Measurements from ENCODE around the gene AIMP1.

The AIMP1 gene

GRCh38 chr4:106315968-106316772, at the start of gene AIMP1, which contains the start of gene TBCK:
AIMP1 (plus strand) TSS chr4:106316550; CDS start chr4:106325010, 8,460 bp downstream.
TBCK (minus strand) TSS chr4:106316209; CDS start chr4:106308960, 7,249 bp downstream.
- DNase-seq, result peak; percentile 37

GRCh38 chr4:106268786-106269185, 47.6 kb upstream of the AIMP1 start:
- DNase-seq, result no peak

- DNase-seq, result no peak
Measured at GRCh38 chr4:106269711-106270110, 46.6 kb upstream of the AIMP1 start.

- DNase-seq, result no peak
Measured at GRCh38 chr4:106270736-106271135, 45.6 kb upstream of the AIMP1 start.

GRCh38 chr4:106273831-106274230, 42.5 kb upstream of the AIMP1 start:
- DNase-seq, result no peak

- DNase-seq, result no peak
Measured at GRCh38 chr4:106277140-106277675, 39.1 kb upstream of the AIMP1 start.

- DNase-seq, result no peak
Measured at GRCh38 chr4:106284227-106284626, 32.1 kb upstream of the AIMP1 start.

GRCh38 chr4:106286611-106287010, 29.7 kb upstream of the AIMP1 start:
- no peak for DNase-seq

GRCh38 chr4:106287353-106287969, 28.9 kb upstream of the AIMP1 start:
- DNase-seq, result no peak

GRCh38 chr4:106289737-106290136, 26.6 kb upstream of the AIMP1 start:
- no peak for DNase-seq

- DNase-seq, result no peak
Measured at GRCh38 chr4:106291678-106292077, 24.7 kb upstream of the AIMP1 start.

GRCh38 chr4:106294062-106294461, 22.3 kb upstream of the AIMP1 start:
- no peak for DNase-seq

- no peak for DNase-seq
Measured at GRCh38 chr4:106297245-106298035, 18.9 kb upstream of the AIMP1 start.

- no peak for DNase-seq
Measured at GRCh38 chr4:106299977-106300376, 16.4 kb upstream of the AIMP1 start.

GRCh38 chr4:106301393-106302061, 14.8 kb upstream of the AIMP1 start:
- no peak for DNase-seq

GRCh38 chr4:106302062-106302438, 14.3 kb upstream of the AIMP1 start:
- no peak for DNase-seq

- no peak for DNase-seq
Measured at GRCh38 chr4:106303548-106304281, 12.6 kb upstream of the AIMP1 start.

GRCh38 chr4:106304632-106305031, 11.7 kb upstream of the AIMP1 start:
- DNase-seq, result no peak

- DNase-seq, result no peak
Measured at GRCh38 chr4:106305435-106306055, 10.8 kb upstream of the AIMP1 start.

GRCh38 chr4:106306561-106306960, 9.8 kb upstream of the AIMP1 start:
- no peak for DNase-seq

- no peak for DNase-seq
Measured at GRCh38 chr4:106312377-106312776, 4.0 kb upstream of the AIMP1 start.
